Stimulated activated CD4-positive, alpha-beta T cell treated with anti-CD3 and anti-CD28 coated beads, Interleukin-1b, Interleukin-23, amount 100 ng/mL, for 48 hours (primary cell): ENCODE measurements around the gene HEPACAM2.

Experiments used
- DNase-seq: peaks from one replicate; pipeline ENCODE4 v3.0.0-alpha.2; 2020

HEPACAM2 gene

DNA sequence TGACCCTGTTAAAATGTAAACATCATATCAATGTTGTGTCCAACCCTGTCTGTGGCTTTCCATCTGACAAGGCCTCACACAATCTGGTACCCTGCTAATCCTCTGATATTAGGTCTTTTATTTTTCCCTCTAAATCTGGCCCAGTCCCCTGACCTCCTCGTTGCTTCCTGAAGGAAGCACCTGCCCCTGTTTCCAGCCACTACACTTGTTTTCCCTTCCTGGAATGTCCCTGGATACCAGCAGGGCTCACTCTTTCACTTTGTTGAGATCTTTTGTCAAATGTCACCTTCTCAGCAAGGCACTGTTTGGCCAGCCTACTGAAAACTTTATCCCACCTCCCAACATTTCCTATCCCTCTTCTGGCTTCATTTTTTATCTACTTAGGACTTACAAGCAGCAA lies 80.2 kb downstream of the HEPACAM2 start:
- DNase-seq, result no peak

DNA sequence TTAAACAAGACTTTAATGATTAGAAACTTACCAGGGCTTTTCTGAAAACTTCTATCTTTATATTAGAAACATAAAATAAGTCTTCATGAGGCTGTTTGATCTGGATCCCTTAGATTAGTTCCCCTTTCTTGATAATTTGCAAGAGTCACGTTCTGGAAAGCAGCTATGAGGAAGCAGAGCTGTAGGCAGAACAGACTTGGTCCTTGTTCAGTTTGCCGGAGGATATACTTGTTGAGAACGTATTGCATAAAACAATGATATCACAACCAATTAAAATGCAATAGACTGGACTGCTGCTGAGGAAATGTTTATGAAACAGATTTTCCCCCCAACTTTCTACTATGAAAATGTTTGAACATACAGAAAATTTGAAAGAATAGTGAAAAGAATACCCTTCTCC lies 80.9 kb downstream of the HEPACAM2 start:
- DNase-seq, result no peak

DNA sequence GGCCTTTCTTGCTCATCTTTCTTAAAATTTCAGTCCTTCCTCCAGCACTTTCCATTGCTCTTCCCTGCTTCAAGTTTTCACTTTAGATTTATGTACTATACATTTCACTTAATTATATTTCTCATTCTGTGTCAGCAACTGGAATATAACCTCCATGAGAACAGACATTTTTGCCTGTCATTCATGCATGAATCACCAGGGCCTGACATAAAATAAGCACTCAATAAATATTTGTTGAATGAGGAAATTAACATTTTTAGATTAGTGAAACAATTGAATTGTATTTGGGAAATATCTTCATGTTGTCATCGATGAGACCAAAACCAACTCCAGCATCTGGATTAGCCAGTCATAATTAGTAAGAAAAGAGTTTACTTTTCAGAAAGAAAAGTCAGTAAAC lies 84.1 kb downstream of the HEPACAM2 start:
- no peak for DNase-seq

DNA sequence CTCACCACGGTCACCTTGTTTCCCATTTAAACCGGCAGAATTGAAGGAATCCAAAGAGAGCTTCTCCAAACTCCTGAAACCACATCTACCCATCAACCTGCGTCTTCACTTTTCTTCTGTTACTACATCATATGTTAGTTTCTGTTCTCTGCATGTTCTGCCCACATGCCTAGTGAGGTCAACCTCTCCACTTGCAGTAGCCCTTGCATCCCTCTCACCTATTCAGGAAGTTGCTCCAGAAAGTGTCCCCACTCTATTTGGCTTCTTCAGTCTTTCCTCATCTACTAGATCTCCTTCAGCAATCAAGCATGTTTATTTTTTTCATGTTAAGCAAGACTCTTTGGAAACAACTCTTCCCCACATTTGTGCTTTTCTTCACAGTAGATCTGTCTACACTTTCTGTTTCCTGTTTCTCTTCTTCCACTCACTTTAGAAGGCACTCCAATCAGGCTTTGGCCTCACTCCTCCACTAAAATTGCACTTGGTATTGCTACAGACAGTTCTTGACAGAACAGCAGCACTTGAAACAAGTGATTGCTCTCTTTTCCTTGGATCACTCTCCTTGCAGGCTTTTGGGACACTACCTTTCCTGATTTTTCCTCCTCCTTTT lies 85.6 kb downstream of the HEPACAM2 start:
- DNase-seq, result no peak

DNA sequence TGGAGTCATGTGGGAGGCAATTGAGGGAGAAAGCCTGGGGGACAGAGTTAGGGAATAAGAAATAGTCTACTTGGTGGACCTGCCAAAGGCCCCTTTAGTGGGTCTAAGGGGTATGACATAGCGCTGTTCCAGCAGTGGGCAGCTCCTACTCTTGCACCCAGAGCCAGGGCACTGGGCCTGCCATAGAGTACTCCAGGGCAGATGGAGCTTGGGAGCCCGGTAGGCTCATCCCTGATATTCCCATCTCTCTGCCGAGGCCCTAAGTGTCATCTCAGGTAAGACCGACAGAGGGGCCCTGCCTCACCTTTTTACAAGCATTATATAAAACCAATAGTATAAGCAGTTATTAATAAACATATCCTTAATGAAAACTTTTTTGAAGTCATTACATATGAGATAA lies 87.7 kb downstream of the HEPACAM2 start:
- no peak for DNase-seq
